Effector memory CD4-positive, alpha-beta T cell (primary cell): ENCODE data around the gene DYSF.

Source experiments
- DNase-seq, 3 donors: peaks; one replicate each; pipeline ENCODE4 v3.0.0-alpha.2; 2020
- H3K27ac ChIP-seq: 2 replicates; pipeline ENCODE4 v1.7.0; 2013; ENCODE audit warnings: mild to moderate bottlenecking, low read length, moderate library complexity; ENCODE audit not compliant: insufficient read depth, poor library complexity, severe bottlenecking
- H3K27me3 ChIP-seq: replicated peaks from 2 replicates; pipeline ENCODE4 v1.7.0; 2013; ENCODE audit warnings: mild to moderate bottlenecking, low read length; ENCODE audit not compliant: insufficient read depth, control insufficient read depth, poor library complexity, severe bottlenecking
- H3K36me3 ChIP-seq: 2 replicates; pipeline ENCODE4 v1.7.0; 2013; ENCODE audit warnings: mild to moderate bottlenecking, low read length, moderate library complexity; ENCODE audit not compliant: control insufficient read depth, insufficient read depth
- H3K4me1 ChIP-seq: 2 replicates; pipeline ENCODE4 v1.7.0; 2013; ENCODE audit warnings: low read length, mild to moderate bottlenecking; ENCODE audit not compliant: control insufficient read depth, insufficient read depth, poor library complexity, severe bottlenecking
- H3K4me3 ChIP-seq: 2 replicates; pipeline ENCODE4 v1.7.0; 2013; ENCODE audit warnings: low read length, low read depth, mild to moderate bottlenecking; ENCODE audit not compliant: insufficient read depth, poor library complexity, severe bottlenecking
- H3K9me3 ChIP-seq: 2 replicates; pipeline ENCODE4 v1.7.0; 2013; ENCODE audit warnings: mild to moderate bottlenecking, low read length, moderate library complexity; ENCODE audit not compliant: control insufficient read depth

The DYSF gene

GRCh38 chr2:71521436-71521950, 68.1 kb downstream of the DYSF start:
- no peaks in the 10 kb centered on the region for H3K9me3 ChIP-seq
- no peak overlapping the region for H3K27ac ChIP-seq
- no peaks in the 10 kb centered on the region for H3K36me3 ChIP-seq
- H3K4me3 ChIP-seq, result no peak overlapping the region
- H3K4me1 ChIP-seq, result no peaks in the 10 kb centered on the region
- DNase-seq, result no peak
- H3K27me3 ChIP-seq, result no peaks in the 10 kb centered on the region

DNA sequence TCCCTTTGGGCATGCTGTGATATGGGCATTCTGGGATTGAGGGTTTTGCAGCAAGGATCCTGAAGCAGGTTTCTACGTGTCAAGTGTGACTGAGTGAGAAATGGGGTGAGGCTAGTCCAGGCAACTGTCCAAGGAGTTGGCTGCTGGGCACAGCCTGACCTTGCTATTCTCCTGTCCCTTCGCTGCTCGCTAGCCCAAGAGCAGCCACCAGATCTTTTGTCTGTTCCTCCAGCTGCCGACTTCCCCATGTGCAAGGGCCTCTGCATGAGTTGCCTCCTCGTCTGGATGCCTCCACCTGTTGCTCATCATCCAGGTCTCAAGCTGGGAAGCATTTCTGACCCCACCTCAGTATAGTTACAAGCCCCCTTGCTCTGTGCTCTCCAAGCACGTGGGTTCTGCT, 71.1 kb downstream of the DYSF start:
- no peak overlapping the region for H3K4me3 ChIP-seq
- H3K27ac ChIP-seq, result no peak overlapping the region
- H3K36me3 ChIP-seq, result no peaks in the 10 kb centered on the region
- H3K9me3 ChIP-seq, result no peaks in the 10 kb centered on the region
- H3K27me3 ChIP-seq, result no peaks in the 10 kb centered on the region
- no peaks in the 10 kb centered on the region for H3K4me1 ChIP-seq
- DNase-seq, result no peak

DNA sequence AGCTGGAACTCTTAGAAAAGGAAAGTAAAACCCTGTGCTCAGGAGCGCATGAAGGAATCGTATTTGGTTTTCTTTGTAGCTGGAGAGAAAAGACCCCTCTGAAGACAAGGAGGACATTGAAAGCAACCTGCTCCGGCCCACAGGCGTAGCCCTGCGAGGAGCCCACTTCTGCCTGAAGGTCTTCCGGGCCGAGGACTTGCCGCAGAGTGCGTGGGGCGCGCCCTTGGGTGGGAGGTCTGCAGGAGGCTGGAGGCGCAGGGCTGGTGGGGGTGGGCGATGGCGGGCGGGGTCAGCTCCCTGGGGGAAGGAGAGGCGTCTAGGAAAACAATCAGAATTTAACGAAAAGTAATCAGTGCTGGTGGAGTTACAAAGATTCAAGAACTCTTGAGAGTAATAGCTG, 72.8 kb downstream of the DYSF start:
- DNase-seq, result no peak
- Histone ChIP-seq H3K4me1 (no peaks in the 10 kb centered on the region), H3K9me3 (no peaks in the 10 kb centered on the region), H3K27ac (no peak overlapping the region), H3K27me3 (no peaks in the 10 kb centered on the region), H3K36me3 (no peaks in the 10 kb centered on the region), H3K4me3 (no peak overlapping the region)

- Histone ChIP-seq H3K27ac (no peak overlapping the region), H3K36me3 (no peaks in the 10 kb centered on the region), H3K4me3 (no peak overlapping the region), H3K4me1 (no peaks in the 10 kb centered on the region), H3K27me3 (no peaks in the 10 kb centered on the region), H3K9me3 (no peaks in the 10 kb centered on the region)
- no peak for DNase-seq
Observed at GRCh38 chr2:71526975-71527374, 73.6 kb downstream of the DYSF start.

GRCh38 chr2:71528131-71528591, 74.8 kb downstream of the DYSF start:
- H3K27me3 ChIP-seq, result no peaks in the 10 kb centered on the region
- no peaks in the 10 kb centered on the region for H3K4me1 ChIP-seq
- H3K36me3 ChIP-seq, result no peaks in the 10 kb centered on the region
- no peak overlapping the region for H3K27ac ChIP-seq
- no peak for DNase-seq
- H3K4me3 ChIP-seq, result no peak overlapping the region
- H3K9me3 ChIP-seq, result no peaks in the 10 kb centered on the region

GRCh38 chr2:71528749-71529148, 75.4 kb downstream of the DYSF start:
- Histone ChIP-seq H3K36me3 (no peaks in the 10 kb centered on the region), H3K9me3 (no peaks in the 10 kb centered on the region), H3K27ac (no peak overlapping the region), H3K4me1 (no peaks in the 10 kb centered on the region), H3K27me3 (no peaks in the 10 kb centered on the region), H3K4me3 (no peak overlapping the region)
- no peak for DNase-seq

DNA sequence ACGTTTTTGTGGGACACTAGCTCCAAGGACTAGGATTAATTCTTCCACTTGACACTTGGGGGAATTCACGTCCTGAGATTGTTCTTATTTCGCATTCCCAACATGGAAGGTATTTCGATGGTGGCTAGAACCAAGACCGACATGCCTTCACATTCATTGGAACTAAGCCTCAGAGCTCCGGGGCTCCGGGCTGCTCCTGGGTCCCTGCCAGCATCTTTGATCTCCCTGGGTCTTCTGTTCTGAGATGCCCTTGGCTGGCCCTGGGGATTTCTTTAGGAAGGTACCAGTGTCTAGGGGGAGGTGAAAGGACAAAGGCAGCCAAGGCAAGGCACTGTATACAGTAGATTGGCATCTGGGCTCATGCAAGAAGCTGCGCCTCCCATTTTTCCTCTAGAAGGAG, 76.8 kb downstream of the DYSF start:
- H3K36me3 ChIP-seq, result no peaks in the 10 kb centered on the region
- no peaks in the 10 kb centered on the region for H3K4me1 ChIP-seq
- no peak overlapping the region for H3K4me3 ChIP-seq
- H3K27me3 ChIP-seq, result no peaks in the 10 kb centered on the region
- no peak overlapping the region for H3K27ac ChIP-seq
- no peaks in the 10 kb centered on the region for H3K9me3 ChIP-seq
- no peak for DNase-seq

GRCh38 chr2:71530641-71531332, 77.4 kb downstream of the DYSF start:
- Histone ChIP-seq H3K9me3 (no peaks in the 10 kb centered on the region), H3K27me3 (no peaks in the 10 kb centered on the region), H3K4me3 (no peak overlapping the region), H3K27ac (no peak overlapping the region), H3K4me1 (no peaks in the 10 kb centered on the region), H3K36me3 (no peaks in the 10 kb centered on the region)
- no peak for DNase-seq

DNA sequence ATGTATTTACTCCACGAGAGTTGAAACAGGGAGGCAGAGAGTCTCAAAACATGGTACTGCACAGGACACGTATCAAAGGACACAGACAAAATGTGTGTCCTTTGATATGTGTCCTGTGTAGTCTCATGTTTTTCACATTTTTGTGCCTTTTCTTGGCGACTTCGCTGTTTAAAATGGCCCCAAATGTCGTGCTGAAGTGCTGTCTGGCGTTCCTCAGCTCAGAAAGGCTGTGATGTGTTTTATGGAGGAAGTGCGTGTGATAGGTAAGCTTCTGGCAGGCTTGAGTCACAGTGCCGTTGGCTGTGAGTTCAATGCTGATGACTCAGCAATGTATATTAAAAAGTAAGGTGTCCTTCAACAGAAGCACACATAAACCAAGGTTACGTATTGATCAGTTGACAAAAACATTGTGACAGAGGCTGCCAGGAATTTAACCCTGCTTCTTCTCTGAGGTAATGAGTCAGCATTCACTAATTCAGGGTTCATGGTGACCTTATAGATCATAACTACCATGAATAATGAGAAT, 78.2 kb downstream of the DYSF start:
- Histone ChIP-seq H3K9me3 (no peaks in the 10 kb centered on the region), H3K4me3 (no peak overlapping the region), H3K27ac (no peak overlapping the region), H3K4me1 (no peaks in the 10 kb centered on the region), H3K36me3 (no peaks in the 10 kb centered on the region), H3K27me3 (no peaks in the 10 kb centered on the region)
- no peak for DNase-seq

DNA sequence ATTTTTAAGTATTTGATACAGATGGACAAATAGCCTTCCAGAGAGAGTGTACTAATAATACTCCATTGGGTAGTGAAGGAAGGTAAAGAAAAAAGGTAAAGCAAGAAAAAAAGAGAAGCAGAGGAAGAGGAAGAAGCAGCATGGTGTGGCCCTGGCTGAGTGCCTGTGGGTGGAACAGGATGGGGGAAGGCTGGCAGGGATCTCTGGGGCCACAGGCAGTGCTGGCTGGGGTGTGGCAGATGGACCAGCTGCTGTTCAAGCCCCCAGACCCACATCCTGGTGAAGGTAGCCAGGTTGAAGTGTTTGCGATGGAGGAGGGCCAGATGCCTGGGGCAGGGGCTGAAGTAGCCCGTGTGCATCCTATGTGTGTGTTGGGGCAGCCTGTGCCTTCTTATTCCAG, 79.0 kb downstream of the DYSF start:
- H3K4me1 ChIP-seq, result no peaks in the 10 kb centered on the region
- H3K27ac ChIP-seq, result no peak overlapping the region
- H3K27me3 ChIP-seq, result no peaks in the 10 kb centered on the region
- no peaks in the 10 kb centered on the region for H3K9me3 ChIP-seq
- no peak overlapping the region for H3K4me3 ChIP-seq
- H3K36me3 ChIP-seq, result no peaks in the 10 kb centered on the region
- DNase-seq, result no peak
